ENCODE data around the gene KLF3. TPM values are rescaled to one million over a fixed set of nuclear protein-coding genes. Genes with fewer than 3 reads are reported as not detected.
"Not testable (repeated sequence)": the region's sequence is repeated elsewhere in the genome, so short reads cannot be mapped to it uniquely, and the experiment has no call there.

KLF3 gene
- total RNA-seq (2014; rRNA removed; shearing (Covaris generic)) = 7.9 and 8.1 TPM in 2 replicates

- peak; percentile 89 for DNase-seq (ENCODE audit: low read depth)
Observed at GRCh38 chr4:38663801-38664705, at the start of gene KLF3. Gene KLF3 (plus strand): TSS chr4:38664199. CDS start chr4:38680626, 16,427 bp downstream.

DNA sequence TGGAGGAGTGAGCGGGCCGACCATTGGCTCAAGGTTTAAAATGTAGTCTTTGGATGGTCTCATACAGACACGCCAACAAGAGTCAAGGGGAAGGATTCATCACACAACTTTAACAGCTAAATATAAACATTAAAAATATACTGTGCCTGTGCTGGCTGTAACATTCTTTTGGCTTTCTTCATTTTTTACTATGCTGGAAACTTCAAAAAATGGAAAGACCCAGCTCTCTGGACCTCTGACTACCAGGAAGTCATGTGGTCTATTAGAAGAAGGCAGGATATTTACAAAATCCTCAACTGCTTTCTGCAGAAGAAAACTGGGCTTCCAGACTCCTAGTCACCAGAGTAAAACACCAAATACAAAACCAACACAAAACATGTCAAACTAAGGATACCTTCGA lies 49.8 kb upstream of the KLF3 start:
- DNase-seq (ENCODE audit: low read depth) = no peak

DNA sequence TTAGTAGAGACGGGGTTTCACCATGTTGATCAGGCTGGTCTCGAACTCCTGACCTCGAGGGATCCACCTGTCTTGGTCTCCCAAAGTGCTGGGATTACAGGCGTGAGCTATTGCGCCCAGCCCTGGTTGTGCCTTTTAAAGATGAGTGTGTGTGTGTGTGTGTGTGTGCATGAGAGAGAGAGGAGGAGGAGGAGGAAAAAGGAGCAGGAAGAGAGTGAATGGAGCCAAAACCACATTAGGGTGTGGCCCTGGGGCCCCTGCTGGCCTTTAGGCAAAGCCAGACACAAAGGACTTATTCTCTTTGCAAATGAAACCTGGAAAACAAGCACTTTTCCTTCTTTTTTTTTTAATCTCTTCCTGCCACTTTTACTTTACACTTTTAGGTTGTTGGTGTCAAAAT lies 48.2 kb upstream of the KLF3 start:
- peak; percentile 42 for DNase-seq (ENCODE audit: low read depth)

- no peak for DNase-seq (ENCODE audit: low read depth)
Observed at GRCh38 chr4:38618505-38618904, 45.5 kb upstream of the KLF3 start.

GRCh38 chr4:38619316-38619715 lies 44.7 kb upstream of the KLF3 start:
- DNase-seq (ENCODE audit: low read depth) = no peak

- no peak for DNase-seq (ENCODE audit: low read depth)
Observed at GRCh38 chr4:38620065-38620464, 43.9 kb upstream of the KLF3 start.

- DNase-seq (ENCODE audit: low read depth) = no peak
Observed at GRCh38 chr4:38620527-38621027, 43.4 kb upstream of the KLF3 start.

DNA sequence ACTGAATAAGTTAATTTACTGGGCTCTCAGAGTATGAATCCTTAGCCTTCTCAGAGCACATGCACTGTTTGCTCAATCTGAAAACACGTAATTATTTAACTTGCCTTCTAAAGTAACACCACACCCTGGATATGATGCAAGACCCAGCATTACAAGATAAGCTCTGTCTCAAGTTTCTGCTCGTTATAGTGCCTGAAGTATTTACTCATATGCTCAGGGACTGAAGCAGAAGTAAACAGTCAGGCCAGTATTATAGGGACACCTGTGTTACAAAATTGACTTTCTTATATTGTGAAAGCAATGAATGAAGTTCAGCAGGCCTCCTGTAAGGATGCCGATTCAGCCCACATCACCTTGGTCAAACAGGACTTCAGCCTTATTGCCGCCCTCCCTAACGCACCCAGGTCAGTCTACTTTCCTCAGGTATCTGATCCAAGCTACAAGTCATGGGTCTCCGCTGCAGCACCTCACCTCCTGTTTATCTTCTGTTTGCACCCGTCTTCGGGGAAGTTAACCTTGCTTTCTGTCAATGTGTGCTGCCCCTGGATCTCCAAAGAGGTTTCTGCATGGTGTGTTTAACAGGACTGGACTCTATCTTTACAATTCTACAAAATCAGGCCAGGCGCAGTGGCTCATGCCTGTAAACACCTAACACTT lies 42.8 kb upstream of the KLF3 start:
- peak; percentile 37 for DNase-seq (ENCODE audit: low read depth)

DNA sequence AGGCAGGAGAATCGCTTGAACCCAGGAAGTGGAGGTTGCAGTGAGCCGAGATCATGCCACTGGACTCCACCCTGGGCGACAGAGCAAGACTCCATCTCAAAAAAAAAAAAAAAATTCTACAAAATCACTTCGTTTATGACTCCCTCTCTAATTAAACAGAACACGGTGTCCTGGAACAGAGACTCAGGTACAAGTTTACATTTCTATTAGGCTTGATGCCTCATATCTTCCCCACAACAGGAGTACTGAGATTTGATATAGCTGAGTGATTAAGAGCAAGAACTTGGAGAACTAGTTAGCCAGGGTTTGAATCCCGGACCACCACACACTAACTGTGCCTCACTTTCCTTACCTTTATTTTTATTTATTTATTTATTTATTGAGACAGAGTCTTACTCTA lies 42.2 kb upstream of the KLF3 start:
- no peak for DNase-seq (ENCODE audit: low read depth)

GRCh38 chr4:38622340-38622739 lies 41.7 kb upstream of the KLF3 start:
- DNase-seq (ENCODE audit: low read depth) = not testable (repeated sequence)

DNA sequence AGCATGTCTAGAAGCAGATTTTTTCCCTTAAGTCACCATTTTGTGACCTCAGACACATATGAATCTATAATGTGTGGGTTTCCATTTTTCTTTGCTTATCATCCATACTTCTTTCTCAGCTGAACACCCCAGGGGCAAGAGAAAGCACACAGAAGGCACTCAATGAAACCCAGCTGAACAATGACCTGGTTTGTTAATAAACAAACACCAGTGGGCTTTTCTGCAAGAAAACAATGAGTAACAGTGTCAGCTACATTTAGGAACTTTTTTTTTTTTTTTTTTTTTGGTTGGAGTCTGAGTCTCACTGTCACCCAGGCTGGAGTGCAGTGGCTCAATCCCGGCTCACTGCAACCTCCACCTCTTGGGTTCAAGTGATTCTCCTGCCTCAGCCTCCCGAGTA lies 40.7 kb upstream of the KLF3 start:
- peak; percentile 19 for DNase-seq (ENCODE audit: low read depth)

- no peak for DNase-seq (ENCODE audit: low read depth)
Observed at GRCh38 chr4:38624311-38624710, 39.7 kb upstream of the KLF3 start.

DNA sequence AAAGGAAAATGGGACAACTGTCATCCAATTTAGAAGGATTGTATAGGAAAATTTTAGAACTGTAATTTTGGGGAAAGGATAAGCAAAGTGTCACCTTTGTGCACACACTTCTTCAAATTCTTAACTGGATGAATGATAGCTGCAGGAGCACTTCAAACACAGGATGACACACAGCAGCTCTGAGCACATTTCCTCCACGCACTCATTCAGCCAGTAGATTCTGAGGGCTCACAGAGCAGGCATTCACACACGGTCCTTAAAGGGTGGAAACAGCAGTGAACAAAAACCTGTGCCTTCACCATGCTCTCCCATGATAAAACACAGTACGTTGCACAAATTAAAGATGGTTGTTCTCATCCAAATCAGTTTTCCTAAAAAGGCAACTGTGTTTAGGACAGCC lies 38.5 kb upstream of the KLF3 start:
- DNase-seq (ENCODE audit: low read depth) = no peak

DNA sequence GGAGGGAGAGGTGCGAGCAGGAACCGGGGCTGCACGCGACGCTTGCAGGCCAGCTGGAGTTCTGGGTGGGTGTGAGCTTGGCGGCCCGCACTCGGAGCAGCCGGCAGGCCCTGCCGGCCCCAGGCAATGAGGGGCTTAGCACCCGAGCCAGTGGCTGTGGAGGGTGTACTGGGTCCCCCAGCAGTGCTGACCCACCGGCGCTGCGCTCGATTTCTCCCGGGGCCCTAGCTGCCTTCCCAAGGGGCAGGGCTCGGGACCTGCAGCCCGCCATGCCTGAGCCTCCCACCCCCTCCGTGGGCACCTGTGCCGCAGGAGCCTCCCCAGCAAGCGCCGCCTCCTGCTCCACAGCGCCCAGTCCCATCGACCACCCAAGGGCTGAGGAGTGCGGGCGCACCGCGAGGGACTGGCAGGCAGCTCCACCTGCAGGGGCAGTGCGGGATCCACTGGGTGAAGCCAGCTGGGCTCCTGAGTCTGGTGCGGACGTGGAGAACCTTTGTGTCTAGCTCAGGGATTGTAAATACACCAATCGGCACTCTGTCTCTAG lies 37.0 kb upstream of the KLF3 start:
- not testable (repeated sequence) for DNase-seq (ENCODE audit: low read depth)

GRCh38 chr4:38630519-38630918 lies 33.5 kb upstream of the KLF3 start:
- DNase-seq (ENCODE audit: low read depth) = no peak

GRCh38 chr4:38634047-38634759 lies 29.8 kb upstream of the KLF3 start:
- DNase-seq (ENCODE audit: low read depth) = no peak

- DNase-seq (ENCODE audit: low read depth) = no peak
Observed at GRCh38 chr4:38639242-38639641, 24.8 kb upstream of the KLF3 start.

- no peak for DNase-seq (ENCODE audit: low read depth)
Observed at GRCh38 chr4:38641811-38642210, 22.2 kb upstream of the KLF3 start.

- no peak for DNase-seq (ENCODE audit: low read depth)
Observed at GRCh38 chr4:38644201-38644600, 19.8 kb upstream of the KLF3 start.

- DNase-seq (ENCODE audit: low read depth) = no peak
Observed at GRCh38 chr4:38647101-38647819, 16.7 kb upstream of the KLF3 start.

DNA sequence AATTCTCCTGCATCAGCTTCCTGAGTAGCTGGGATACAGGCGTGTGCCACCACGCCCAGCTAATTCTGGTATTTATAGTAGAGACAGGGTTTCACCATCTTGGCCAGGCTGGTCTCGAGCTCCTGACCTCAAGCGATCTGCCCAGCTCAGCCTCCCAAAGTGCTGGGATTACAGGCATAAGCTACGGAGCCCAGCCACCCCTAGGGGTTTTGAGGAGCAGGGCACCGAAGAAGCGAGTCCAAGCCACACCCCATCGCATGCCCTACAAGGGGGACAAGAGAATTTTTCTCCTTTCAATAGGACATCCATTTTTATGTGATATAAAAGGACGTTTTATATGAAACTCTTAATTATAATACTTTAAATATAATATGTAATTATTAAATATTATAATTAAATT lies 13.9 kb upstream of the KLF3 start:
- DNase-seq (ENCODE audit: low read depth) = no peak

Data from RPMI7951 (cell line).